Measurements from ENCODE around the gene RBL2. TPM values are rescaled to one million over a fixed set of nuclear protein-coding genes. Genes with fewer than 3 reads are reported as not detected.
"Not testable (repeated sequence)": the region's sequence is repeated elsewhere in the genome, so short reads cannot be mapped to it uniquely, and the experiment has no call there.

RBL2 gene, protein sequence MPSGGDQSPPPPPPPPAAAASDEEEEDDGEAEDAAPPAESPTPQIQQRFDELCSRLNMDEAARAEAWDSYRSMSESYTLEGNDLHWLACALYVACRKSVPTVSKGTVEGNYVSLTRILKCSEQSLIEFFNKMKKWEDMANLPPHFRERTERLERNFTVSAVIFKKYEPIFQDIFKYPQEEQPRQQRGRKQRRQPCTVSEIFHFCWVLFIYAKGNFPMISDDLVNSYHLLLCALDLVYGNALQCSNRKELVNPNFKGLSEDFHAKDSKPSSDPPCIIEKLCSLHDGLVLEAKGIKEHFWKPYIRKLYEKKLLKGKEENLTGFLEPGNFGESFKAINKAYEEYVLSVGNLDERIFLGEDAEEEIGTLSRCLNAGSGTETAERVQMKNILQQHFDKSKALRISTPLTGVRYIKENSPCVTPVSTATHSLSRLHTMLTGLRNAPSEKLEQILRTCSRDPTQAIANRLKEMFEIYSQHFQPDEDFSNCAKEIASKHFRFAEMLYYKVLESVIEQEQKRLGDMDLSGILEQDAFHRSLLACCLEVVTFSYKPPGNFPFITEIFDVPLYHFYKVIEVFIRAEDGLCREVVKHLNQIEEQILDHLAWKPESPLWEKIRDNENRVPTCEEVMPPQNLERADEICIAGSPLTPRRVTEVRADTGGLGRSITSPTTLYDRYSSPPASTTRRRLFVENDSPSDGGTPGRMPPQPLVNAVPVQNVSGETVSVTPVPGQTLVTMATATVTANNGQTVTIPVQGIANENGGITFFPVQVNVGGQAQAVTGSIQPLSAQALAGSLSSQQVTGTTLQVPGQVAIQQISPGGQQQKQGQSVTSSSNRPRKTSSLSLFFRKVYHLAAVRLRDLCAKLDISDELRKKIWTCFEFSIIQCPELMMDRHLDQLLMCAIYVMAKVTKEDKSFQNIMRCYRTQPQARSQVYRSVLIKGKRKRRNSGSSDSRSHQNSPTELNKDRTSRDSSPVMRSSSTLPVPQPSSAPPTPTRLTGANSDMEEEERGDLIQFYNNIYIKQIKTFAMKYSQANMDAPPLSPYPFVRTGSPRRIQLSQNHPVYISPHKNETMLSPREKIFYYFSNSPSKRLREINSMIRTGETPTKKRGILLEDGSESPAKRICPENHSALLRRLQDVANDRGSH
- 100 to 1,000 TPM; 109 to 117 TPM for total RNA-seq

DNA sequence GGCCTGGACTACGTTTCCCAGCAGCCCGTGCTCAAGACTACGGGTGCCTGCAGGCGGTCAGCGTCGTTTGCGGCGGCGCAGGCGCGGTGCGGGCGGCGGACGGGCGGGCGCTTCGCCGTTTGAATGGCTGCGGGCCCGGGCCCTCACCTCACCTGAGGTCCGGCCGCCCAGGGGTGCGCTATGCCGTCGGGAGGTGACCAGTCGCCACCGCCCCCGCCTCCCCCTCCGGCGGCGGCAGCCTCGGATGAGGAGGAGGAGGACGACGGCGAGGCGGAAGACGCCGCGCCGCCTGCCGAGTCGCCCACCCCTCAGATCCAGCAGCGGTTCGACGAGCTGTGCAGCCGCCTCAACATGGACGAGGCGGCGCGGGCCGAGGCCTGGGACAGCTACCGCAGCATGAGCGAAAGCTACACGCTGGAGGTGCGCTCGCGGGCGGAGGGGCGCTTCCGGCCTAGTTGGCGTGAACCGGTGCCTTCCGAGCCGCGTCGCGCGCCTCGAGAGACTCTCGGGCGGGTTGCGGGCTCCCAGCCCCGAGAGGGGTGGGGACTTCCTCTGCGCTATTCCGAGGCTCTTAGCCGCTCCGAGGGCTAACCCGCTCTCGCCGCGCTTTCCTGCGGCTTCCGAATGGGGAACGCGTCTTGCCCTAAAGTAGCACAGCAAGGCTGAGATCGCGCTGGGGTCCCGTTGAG, at the start of gene RBL2:
RBL2 (plus strand) TSS at position 95 of the 689 bp plus-strand sequence; CDS start at position 181, 86 bp downstream.
- Histone ChIP-seq H3K27me3 (replicated peaks; ENCODE audit: insufficient read depth) (no peaks in the 10 kb centered on the region), H3K9me3 (no peaks in the 10 kb centered on the region), H3K36me3 (no peaks in the 10 kb centered on the region), H3K27ac (peak within 1 kb of the TSS; percentile 94 to 98), H3K4me3 (peak within 1 kb of the TSS; percentile 84 to 100), H3K4me1 (replicated peaks) (peaks cover 5% of the 10 kb centered on the region)
- intact Hi-C loops (cut with DNase I), result loop anchor here (5.0 kb wide), 1 partner anchor 68 kb away; the partner anchor contains the start of gene AKTIP
- WGBS, result 0% methylated on average over 12 of the region's 89 CpGs
- peak; percentile 80 for DNase-seq (ENCODE audit: low spot score)
- TF ChIP-seq POLR2AphosphoS5 (IDR thresholded peaks at IDR 0.05), result peak; percentile 91
- peak; percentile 88 for TF ChIP-seq POLR2A (IDR thresholded peaks at IDR 0.05)
- TF ChIP-seq, protein P1, sequence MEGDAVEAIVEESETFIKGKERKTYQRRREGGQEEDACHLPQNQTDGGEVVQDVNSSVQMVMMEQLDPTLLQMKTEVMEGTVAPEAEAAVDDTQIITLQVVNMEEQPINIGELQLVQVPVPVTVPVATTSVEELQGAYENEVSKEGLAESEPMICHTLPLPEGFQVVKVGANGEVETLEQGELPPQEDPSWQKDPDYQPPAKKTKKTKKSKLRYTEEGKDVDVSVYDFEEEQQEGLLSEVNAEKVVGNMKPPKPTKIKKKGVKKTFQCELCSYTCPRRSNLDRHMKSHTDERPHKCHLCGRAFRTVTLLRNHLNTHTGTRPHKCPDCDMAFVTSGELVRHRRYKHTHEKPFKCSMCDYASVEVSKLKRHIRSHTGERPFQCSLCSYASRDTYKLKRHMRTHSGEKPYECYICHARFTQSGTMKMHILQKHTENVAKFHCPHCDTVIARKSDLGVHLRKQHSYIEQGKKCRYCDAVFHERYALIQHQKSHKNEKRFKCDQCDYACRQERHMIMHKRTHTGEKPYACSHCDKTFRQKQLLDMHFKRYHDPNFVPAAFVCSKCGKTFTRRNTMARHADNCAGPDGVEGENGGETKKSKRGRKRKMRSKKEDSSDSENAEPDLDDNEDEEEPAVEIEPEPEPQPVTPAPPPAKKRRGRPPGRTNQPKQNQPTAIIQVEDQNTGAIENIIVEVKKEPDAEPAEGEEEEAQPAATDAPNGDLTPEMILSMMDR (IDR thresholded peaks at IDR 0.05), result no peak

DNA sequence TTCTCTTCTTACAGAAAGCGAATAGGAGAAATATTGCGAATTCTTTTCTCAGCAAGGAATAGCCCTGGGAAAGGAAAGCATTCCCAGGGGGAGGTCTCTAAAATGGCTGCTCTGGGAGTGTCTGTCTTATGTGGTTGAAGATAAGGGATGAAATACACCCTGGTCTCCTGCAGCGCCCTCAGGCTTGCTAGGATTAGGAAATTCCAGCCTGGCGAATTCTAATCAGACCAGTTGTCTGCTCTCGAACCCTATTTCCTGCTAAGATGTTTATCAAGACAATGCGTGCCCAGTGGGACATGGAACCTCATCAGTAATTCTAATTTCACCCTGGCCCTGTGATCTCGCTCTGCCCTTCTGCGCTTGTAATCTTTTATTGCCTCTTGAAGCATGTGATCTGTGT, 49.7 kb upstream of the RBL2 start:
- H3K36me3 ChIP-seq; H3K27ac ChIP-seq; intact Hi-C loops (cut with DNase I); H3K27me3 ChIP-seq (replicated peaks; ENCODE audit: insufficient read depth); DNase-seq (ENCODE audit: low spot score); H3K9me3 ChIP-seq; H3K4me3 ChIP-seq; H3K4me1 ChIP-seq (replicated peaks): not testable (repeated sequence)
- 71% methylated on average over 8 of the region's 8 CpGs for WGBS

DNA sequence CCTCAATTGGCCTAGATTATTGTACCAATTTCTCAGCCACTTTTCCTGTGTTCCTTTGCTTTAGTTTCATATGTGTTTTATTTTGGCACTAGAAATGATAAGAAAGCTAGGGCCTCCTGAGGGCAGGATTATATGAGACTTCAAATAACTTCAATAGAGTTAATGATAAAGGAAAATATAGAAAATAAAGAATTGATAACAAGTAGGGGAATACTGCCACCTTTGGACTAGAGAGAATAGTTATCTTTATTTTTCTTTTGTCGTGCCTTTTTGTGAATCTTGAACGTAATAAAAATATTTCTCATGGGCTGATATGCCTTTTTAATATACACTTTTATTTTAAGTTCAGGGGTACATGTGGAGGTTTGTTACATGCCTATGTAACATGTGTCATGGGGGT, 29.3 kb upstream of the RBL2 start:
- no peaks in the 10 kb centered on the region for H3K4me1 ChIP-seq (replicated peaks)
- no peaks in the 10 kb centered on the region for H3K9me3 ChIP-seq
- no peak overlapping the region for H3K27ac ChIP-seq
- TF ChIP-seq POLR2A (IDR thresholded peaks at IDR 0.05), result no peak
- no peak for TF ChIP-seq POLR2AphosphoS5 (IDR thresholded peaks at IDR 0.05)
- TF ChIP-seq, protein P1 (IDR thresholded peaks at IDR 0.05), result no peak
- WGBS, result 30% methylated on average over 2 of the region's 2 CpGs
- no peaks in the 10 kb centered on the region for H3K36me3 ChIP-seq
- no peak for DNase-seq (ENCODE audit: low spot score)
- intact Hi-C loops (cut with DNase I), result no loop called here
- H3K4me3 ChIP-seq, result no peak overlapping the region
- no peaks in the 10 kb centered on the region for H3K27me3 ChIP-seq (replicated peaks; ENCODE audit: insufficient read depth)

DNA sequence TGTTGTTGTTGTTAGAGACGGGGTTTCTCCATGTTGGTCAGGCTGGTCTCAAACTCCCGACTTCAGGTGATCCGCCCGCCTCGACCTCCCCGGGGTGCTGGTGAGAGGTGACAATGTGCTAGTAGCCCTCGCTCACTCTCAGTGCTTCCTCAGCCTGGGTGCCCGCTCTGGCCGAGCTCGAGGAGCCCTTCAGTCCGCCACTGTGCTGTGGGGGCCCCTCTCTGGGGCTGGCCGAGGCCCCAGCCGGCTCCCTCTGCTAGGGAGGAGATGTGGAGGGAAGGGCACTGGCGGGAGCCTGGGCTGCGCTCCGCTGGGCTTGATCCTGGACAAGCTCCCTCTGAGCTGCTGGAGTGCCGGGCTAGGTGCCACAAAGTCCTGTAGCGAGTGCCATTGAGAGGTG, 21.7 kb upstream of the RBL2 start:
- no peak overlapping the region for H3K27ac ChIP-seq
- TF ChIP-seq POLR2A (IDR thresholded peaks at IDR 0.05), result no peak
- no peak for TF ChIP-seq POLR2AphosphoS5 (IDR thresholded peaks at IDR 0.05)
- TF ChIP-seq, protein P1 (IDR thresholded peaks at IDR 0.05), result no peak
- H3K27me3 ChIP-seq (replicated peaks; ENCODE audit: insufficient read depth), result no peaks in the 10 kb centered on the region
- no peaks in the 10 kb centered on the region for H3K9me3 ChIP-seq
- H3K36me3 ChIP-seq, result no peaks in the 10 kb centered on the region
- DNase-seq (ENCODE audit: low spot score), result no peak
- H3K4me3 ChIP-seq, result no peak overlapping the region
- no peaks in the 10 kb centered on the region for H3K4me1 ChIP-seq (replicated peaks)
- 98% methylated on average over 18 of the region's 18 CpGs for WGBS
- intact Hi-C loops (cut with DNase I), result no loop called here
